ENCODE measurements around the gene RPS27A.

DNA sequence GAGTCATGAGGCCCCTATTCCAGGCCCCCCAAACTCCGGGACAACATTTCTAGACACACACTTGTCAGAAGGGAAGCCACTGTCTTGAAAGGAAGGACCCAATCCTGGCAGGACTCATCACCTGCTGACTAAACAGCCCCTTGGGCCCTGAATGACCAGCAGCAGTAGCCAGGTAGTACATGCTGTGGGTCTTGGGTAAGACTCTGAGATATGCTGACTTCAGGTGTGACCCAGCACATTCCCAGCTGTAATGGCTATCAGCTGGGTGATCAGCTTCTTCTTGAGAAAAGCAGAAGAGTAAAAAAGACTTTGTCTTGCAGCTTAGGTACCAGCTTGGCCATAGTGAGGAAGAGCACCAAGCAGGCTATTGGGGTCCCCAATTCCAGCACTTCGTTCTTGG lies 36.0 kb upstream of the RPS27A start:
- TF ChIP-seq, protein P1, sequence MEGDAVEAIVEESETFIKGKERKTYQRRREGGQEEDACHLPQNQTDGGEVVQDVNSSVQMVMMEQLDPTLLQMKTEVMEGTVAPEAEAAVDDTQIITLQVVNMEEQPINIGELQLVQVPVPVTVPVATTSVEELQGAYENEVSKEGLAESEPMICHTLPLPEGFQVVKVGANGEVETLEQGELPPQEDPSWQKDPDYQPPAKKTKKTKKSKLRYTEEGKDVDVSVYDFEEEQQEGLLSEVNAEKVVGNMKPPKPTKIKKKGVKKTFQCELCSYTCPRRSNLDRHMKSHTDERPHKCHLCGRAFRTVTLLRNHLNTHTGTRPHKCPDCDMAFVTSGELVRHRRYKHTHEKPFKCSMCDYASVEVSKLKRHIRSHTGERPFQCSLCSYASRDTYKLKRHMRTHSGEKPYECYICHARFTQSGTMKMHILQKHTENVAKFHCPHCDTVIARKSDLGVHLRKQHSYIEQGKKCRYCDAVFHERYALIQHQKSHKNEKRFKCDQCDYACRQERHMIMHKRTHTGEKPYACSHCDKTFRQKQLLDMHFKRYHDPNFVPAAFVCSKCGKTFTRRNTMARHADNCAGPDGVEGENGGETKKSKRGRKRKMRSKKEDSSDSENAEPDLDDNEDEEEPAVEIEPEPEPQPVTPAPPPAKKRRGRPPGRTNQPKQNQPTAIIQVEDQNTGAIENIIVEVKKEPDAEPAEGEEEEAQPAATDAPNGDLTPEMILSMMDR (IDR thresholded peaks at IDR 0.05), result no peak
- TF ChIP-seq EZH2 (IDR thresholded peaks at IDR 0.05; ENCODE audit: borderline replicate concordance, insufficient read depth, low read depth, low read length, poor library complexity, severe bottlenecking), result no peak
